ENCODE data around the gene CARD9.
"Not testable (repeated sequence)": the region's sequence is repeated elsewhere in the genome, so short reads cannot be mapped to it uniquely, and the experiment has no call there.

Gene CARD9, protein sequence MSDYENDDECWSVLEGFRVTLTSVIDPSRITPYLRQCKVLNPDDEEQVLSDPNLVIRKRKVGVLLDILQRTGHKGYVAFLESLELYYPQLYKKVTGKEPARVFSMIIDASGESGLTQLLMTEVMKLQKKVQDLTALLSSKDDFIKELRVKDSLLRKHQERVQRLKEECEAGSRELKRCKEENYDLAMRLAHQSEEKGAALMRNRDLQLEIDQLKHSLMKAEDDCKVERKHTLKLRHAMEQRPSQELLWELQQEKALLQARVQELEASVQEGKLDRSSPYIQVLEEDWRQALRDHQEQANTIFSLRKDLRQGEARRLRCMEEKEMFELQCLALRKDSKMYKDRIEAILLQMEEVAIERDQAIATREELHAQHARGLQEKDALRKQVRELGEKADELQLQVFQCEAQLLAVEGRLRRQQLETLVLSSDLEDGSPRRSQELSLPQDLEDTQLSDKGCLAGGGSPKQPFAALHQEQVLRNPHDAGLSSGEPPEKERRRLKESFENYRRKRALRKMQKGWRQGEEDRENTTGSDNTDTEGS

GRCh38 chr9:136373300-136374182 is at the start of gene CARD9:
TSS of gene CARD9 (minus strand) at chr9:136373669. CDS start at chr9:136372078, 1,591 bp downstream.
- DNase-seq: peak; percentile 74

GRCh38 chr9:136422876-136423275 is 49.4 kb upstream of the CARD9 start:
- no peak for DNase-seq

- no peak for DNase-seq
Observed at GRCh38 chr9:136421791-136422190, 48.3 kb upstream of the CARD9 start.

DNA sequence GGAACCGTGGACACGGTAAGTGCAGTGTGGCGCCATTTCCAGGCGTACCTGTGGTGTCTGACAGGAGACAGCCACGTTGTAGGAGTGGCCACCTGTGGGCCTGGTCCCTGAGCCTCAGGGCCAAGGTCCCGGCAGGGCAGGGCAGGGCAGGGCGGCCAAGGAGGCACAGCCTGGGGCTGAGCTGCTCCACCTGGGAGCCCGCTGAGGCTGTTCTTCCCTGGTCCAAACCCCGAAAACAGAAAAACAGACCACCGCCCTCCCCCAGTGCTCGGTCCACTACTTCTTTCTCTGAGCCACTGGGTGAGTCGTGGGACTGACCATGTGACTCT is 45.6 kb upstream of the CARD9 start:
- DNase-seq: no peak

DNA sequence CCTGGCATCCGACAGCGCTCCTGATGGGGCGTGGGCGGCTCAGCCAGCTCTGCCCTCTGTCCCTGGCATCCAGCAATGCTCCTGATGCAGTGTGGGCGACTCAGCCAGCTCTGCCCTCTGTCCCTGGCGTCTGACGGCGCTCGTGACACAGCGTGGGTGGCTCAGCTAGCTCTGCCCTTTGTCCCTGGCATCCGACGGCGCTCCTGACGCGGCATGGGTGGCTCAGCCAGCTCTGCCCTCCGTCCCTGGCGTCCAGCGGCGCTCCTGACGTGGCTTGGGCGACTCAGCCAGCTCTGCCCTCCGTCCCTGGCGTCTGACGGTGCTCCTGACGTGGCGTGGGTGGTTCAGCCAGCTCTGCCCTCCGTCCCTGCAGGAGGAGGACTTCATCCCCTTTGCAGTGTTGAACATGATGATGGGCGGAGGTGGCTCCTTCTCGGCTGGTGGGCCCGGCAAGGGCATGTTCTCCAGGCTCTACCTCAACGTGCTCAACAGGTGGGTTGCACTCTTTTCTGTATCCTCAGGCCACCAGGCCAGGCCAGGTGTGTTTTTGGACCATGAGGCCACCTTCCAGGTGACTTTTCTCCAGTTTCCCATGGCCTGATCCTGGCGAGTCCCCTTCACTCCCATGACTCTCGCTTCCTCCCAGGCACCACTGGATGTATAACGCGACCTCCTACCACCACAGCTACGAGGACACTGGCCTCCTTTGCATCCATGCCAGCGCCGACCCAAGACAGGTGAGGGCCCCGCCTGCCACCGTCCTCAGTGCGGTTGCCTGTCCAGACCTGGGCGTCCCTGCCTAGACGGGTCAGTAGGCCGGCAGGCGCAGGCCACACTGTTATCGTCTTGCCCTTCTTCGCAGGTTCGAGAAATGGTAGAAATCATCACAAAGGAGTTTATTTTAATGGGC is 45.0 kb upstream of the CARD9 start:
- DNase-seq: no peak

DNA sequence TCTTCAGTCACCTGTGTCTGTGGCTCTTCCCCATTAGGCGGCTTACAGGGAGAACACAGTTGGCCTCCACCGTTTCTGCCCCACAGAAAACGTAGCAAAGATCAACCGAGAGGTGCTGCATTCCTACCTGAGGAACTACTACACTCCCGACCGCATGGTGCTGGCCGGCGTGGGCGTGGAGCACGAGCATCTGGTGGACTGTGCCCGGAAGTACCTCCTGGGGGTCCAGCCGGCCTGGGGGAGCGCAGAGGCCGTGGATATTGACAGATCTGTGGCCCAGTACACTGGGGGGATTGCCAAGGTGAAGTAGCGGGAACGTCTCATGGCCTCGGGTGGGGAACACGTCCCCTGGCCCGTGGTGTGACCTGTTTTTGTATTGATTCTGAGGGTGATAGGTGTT is 43.4 kb upstream of the CARD9 start:
- DNase-seq: no peak

- no peak for DNase-seq
Observed at GRCh38 chr9:136416427-136416826, 43.0 kb upstream of the CARD9 start.

DNA sequence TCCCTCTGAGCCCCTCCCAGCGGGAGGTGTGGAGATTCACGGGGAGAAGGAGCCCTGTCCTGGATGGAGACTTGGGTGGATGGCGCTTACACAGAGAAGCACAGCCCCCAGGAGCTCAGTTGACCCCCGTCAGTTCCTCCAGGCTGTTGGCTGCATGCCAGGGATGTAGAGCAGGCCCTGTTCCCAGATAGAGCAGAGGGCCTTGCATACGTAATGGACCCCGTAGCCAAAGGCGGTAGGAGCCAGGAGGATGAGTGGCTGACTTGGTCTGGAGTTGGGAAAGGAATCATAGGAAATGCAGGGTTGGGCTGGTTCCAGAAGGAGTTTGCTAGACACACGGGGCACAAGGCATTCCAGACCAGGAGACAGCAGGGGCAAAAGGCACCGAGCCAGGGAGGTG is 39.5 kb upstream of the CARD9 start:
- no peak for DNase-seq

DNA sequence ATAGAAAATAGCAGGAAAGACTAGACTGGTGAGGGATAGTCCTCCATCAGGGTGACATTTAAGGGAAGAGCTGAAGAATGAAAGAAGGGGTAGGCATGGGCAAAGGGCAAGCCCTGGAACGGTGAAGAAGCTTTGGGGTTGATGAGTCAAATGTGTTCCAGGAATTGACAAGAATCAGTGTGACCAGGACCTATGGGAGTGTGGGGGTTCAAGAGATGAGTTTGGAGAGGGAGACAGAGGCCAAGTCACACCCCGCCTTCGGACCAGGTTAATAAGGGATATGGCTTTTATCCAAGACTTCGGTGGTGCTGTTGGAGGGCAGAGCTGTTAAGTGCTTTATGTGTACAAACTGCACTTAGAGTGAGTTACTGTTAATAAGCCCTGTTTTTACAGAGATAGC is 37.9 kb upstream of the CARD9 start:
- peak; percentile 54 for DNase-seq

DNA sequence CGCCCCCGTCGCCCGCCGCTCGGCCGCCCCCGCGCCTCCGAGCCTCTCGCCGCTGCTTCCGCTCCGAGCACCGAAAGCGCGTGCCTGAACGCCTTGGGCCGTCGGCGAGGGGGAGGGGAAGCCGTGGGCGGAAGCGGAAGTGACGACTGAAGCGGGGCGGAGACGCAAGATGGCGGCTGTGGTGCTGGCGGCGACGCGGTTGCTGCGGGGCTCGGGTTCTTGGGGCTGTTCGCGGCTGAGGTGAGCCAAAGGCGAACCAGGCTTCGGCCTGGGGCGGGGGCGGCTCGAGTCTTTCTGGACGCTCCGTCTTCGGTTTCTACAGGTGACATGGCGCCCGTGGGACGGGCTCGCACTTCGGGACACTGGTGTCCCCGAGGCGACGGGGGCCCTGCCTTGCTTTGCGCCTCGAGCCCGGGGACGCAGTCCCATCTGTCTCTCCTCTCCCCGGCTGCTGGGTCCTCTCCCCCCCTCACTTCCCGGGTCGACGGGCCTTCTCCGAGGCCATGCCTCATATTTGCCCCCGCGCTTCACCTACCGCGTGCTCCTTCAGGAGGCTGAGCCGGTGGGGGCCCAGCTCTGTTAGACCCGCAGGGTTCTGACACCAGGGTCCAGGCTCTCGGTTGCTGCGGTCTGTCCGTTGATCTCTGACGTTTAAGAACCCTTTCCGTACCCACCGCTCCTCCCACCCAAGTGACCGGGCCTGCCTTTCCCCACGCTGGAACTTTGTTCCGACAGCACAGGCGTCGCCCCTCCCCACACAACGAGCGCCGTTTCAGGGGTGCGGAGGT is 37.2 kb upstream of the CARD9 start, which contains the start of the genes ENTR1 and PMPCA:
Gene ENTR1, minus strand, starts transcription at position 115 of the 788 bp plus-strand sequence. CDS start 217 bp downstream, outside the sequence.
Gene PMPCA, plus strand, starts transcription at position 159 of the 788 bp plus-strand sequence. Its CDS starts 11 bp downstream, at position 170.
- DNase-seq: peak; percentile 94

DNA sequence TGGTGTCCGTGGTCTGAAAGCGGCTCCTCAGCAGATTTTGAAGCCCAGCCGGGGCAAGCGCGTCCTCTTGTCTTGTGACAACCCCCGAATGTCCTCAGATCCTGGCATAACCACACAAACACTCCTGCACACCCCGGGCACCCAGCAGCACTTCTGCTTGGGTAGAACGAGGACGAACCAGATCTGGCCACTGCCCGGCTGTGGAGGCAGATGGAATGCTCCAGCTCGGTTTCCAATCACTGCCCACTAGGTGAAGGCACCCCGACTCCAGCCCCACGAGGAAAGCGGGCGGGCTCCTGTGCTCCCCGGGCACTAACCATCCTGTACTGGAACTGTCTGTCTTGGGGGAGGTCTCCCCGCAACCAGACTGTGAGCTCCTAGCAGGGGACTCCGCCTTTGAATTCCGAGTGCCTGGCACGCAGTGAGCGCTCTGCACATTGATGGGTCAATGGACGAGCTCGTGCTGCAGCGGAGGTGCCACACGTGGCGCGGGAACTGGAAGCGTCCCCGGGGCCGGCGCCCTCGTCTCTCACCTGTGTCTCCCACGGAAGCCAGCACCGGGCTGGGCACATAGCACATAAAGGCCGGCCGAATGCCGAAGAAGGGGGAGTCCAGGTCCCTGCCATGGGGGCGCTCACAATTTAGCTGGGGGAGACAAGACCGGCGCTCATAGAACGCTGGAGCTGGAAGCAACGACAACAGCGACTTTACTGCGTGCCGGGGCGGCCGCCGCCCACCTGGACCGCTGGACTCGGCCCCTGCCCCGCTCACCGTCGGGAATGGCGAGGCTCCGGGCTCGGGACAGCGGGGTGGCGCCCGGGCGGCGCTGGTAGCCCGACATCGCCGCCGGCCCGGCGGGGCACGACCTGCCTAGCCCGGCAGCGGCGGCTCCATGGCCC is 36.3 kb upstream of the CARD9 start:
- DNase-seq: peak; percentile 66

DNA sequence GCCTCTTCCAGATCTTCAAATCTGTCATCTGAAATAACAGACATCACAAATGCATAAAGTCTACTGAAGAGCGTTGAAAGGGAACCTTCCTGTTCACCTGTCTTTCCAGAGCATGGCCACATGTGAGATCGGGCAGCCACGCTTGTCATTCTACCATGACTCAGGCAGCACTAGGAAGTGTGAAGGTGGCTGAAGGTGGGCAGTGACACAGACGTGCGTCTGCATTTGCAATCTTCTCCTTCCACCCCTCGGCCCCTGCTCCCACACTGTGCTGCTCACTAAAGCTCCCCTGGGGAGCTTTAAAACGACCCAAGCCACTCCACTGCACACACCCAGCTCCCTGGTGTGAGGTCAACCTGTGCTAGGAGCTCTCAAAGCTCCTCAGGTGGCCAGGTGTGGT is 34.4 kb upstream of the CARD9 start:
- no peak for DNase-seq

- DNase-seq: not testable (repeated sequence)
Observed at GRCh38 chr9:136407061-136407460, 33.6 kb upstream of the CARD9 start.

- not testable (repeated sequence) for DNase-seq
Observed at GRCh38 chr9:136405904-136406303, 32.4 kb upstream of the CARD9 start.

- no peak for DNase-seq
Observed at GRCh38 chr9:136405481-136405880, 32.0 kb upstream of the CARD9 start.

DNA sequence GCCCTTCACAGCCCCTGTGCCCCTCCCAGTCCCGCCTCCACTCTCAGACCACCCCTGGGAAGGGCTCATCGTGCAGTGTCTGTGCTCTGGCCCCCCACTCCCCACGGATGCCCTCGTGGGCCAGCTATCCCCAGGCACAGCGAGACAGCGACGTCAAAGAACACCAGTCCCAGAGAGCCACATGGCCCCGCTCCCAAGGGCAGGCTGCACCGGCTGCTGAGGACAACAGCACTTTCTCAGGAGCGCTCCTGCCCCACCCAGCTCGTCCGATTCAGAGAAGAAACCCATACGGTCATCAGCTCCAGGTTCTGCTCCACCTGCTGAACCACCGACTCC is 31.3 kb upstream of the CARD9 start:
- no peak for DNase-seq

DNA sequence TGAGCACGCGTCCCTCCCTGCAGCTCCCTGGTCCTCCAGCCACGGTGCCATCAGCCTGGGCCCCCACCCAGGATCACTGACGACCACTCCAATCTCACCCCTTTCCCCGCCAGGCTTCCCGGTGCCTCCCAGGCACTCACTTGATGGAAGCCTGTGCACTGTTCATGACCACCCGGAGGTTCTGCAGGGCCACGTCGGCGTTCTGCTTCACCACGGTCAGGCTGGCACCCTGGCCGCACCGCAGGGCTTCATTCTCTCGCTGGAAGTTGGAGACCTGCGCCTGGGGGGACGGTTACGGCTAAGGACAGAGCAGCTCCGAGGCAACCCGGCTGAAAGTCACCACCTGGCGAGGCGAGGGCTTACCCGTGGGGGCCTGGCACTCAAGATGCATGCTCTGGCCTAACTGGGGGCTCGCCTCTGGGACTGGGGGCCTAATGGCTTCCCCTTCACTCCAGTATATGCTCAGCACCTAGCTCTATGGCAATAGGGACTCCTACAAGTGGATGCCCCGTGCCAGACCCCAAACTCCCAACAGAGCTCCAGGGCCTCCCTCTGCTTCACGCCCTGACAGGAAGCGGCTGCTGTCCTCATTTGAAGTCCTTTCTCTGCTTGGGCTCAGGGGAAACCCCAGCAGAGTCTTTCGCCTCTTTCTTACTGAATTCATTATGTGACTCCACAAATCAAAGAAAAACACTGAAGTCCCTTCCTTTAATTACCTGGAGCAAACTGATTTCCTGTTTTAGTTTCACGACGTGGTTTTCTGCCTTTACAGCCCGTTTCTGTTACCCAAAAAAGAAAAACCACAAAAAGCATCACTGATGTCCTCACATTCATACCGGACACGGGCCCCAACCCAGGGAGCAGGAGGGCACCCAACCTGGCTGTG is 30.7 kb upstream of the CARD9 start:
- DNase-seq: no peak

- no peak for DNase-seq
Observed at GRCh38 chr9:136403538-136403914, 30.1 kb upstream of the CARD9 start.

DNA sequence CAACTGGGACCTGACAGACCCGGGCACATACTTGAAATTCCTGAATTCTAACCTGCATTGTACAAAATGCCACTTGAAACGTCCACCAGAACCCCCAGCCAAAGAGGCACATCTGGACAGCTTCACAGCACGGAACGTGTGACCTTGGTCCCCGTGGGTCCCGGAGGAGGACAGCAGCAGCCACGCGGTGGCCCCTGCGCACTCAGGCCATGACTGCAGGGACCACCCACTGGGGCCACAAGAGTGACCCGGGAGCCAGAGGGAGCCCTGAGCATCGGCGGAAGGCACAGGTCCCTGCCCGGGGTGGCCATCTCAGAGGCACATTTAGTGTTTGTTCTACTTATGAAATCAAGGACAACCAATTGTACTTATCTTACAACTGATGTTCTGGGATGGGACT is 28.6 kb upstream of the CARD9 start:
- DNase-seq: no peak
